Peyer's patch (tissue), 4 donors: ENCODE measurements around the gene POPDC2. TPM values are rescaled to one million over a fixed set of nuclear protein-coding genes. Genes with fewer than 3 reads are reported as not detected.

Experiments used
- DNase-seq, 3 donors: peaks; one replicate each; pipeline ENCODE4 v3.0.0-alpha.2; 2017 to 2019
- H3K27ac ChIP-seq, 4 donors: fragments of 200-600 bp; sonication (generic); one replicate each; pipeline ENCODE4 v1.5.1; 2016 to 2019
- H3K27me3 ChIP-seq, 2 donors: fragments of 200-600 bp; sonication (generic); one replicate each; pipeline ENCODE4 v1.5.1; 2019
- H3K36me3 ChIP-seq, 3 donors: fragments of 200-600 bp; sonication (generic); one replicate each; pipeline ENCODE4 v1.5.1; 2016 to 2019
- H3K4me1 ChIP-seq, 4 donors: fragments of 200-600 bp; sonication (generic); one replicate each; pipeline ENCODE4 v1.5.1; 2016 to 2019
- H3K4me3 ChIP-seq, 4 donors: fragments of 200-600 bp; sonication (generic); 1 replicate in 3 of 4; 2 replicates in 1 of 4; pipeline ENCODE4 v1.5.1; 2016 to 2019; ENCODE audit warnings: mild to moderate bottlenecking in 1 of 4
- H3K9me3 ChIP-seq, 4 donors: fragments of 200-600 bp; sonication (generic); one replicate each; pipeline ENCODE4 v1.5.1; 2016 to 2019; ENCODE audit warnings: mild to moderate bottlenecking in 1 of 4
- POLR2A ChIP-seq, 2 donors: fragments of 450-650 bp; IDR thresholded peaks; one replicate each; pipeline ENCODE4 v1.5.1; 2017; ENCODE audit warnings: antibody characterized with exemption in 2 of 2, mild to moderate bottlenecking in 2 of 2, moderate library complexity in 2 of 2
- total RNA-seq, 4 donors: library from RNA; depleted of rRNA; stranded (reverse); fragments of >200 nt; gene quantifications; one replicate each; pipeline ENCODE4 v1.1.0, GENCODE V29; 2016
- TF ChIP-seq, protein P1 (sequence below), 6 experiments: fragments of 450-650 bp in 4 of 6; fragments of 200-600 bp in 2 of 6; sonication (generic) in 1 of 6; IDR thresholded peaks; one replicate each; pipeline ENCODE4 v1.5.1; 2017 to 2019; ENCODE audit warnings: antibody characterized with exemption in 6 of 6, mild to moderate bottlenecking in 3 of 6, moderate library complexity in 1 of 6

The POPDC2 gene
- total RNA-seq, 4 donors from 2014 or later: 3.0 to 8.3 (median 6.3) TPM

DNA sequence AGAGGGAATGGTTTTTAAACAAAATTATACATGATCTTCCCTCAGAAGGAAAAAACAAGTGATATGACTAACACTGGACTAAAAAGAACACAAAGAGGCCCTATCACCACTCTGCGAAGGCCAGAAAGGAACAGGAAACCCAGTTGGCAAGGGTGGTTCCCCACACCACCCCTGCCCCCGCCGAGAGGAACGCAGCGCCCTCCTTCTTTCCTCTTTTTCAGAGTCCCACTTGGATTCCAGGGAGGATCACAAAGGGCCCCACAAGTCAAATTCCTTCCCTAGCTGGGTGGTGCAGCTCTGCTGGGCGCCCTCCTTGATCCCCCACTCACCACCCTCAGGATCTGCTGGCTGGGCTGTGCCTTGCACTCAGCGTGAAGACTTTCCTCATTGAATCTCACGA is 32.9 kb downstream of the POPDC2 start:
- Histone ChIP-seq H3K36me3 (no peaks in the 10 kb centered on the region), H3K27ac (peak overlapping the region in 1 of 4 donors; percentile 29), H3K4me3 (no peak overlapping the region), H3K9me3 (no peaks in the 10 kb centered on the region), H3K4me1 (peaks cover 0 to 7% (median 0%) of the 10 kb centered on the region in 4 donors), H3K27me3 (no peaks in the 10 kb centered on the region)
- peak in 2 of 3 donors; percentile 50 to 61 for DNase-seq
- no peak for TF ChIP-seq POLR2A (IDR thresholded peaks at IDR 0.05)
- TF ChIP-seq, protein P1, sequence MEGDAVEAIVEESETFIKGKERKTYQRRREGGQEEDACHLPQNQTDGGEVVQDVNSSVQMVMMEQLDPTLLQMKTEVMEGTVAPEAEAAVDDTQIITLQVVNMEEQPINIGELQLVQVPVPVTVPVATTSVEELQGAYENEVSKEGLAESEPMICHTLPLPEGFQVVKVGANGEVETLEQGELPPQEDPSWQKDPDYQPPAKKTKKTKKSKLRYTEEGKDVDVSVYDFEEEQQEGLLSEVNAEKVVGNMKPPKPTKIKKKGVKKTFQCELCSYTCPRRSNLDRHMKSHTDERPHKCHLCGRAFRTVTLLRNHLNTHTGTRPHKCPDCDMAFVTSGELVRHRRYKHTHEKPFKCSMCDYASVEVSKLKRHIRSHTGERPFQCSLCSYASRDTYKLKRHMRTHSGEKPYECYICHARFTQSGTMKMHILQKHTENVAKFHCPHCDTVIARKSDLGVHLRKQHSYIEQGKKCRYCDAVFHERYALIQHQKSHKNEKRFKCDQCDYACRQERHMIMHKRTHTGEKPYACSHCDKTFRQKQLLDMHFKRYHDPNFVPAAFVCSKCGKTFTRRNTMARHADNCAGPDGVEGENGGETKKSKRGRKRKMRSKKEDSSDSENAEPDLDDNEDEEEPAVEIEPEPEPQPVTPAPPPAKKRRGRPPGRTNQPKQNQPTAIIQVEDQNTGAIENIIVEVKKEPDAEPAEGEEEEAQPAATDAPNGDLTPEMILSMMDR (IDR thresholded peaks at IDR 0.05): no peak

DNA sequence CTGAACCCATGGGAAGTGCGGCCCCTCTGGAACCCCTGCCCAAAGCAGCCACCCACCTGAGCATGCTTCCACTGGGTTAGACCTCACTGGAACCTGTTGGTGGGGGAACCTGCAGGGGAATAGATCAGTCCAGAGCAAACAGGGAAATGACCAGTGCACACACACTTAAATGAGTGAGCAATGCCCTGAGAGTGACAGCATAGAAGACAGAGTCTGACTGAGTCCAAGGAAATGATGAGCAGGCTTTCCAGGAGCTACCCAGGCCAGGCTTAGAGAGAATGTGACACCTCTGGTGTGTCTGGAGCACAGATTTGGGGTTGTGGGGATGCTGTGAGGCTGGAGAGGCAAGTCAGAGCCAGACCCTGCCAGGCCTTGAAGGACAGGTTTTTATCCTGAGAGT is 34.2 kb downstream of the POPDC2 start:
- no peak overlapping the region for H3K4me3 ChIP-seq
- no peak for TF ChIP-seq POLR2A (IDR thresholded peaks at IDR 0.05)
- TF ChIP-seq, protein P1 (IDR thresholded peaks at IDR 0.05): no peak
- H3K4me1 ChIP-seq: peaks cover 0 to 7% (median 0%) of the 10 kb centered on the region in 4 donors
- DNase-seq: no peak
- H3K27me3 ChIP-seq: no peaks in the 10 kb centered on the region
- H3K27ac ChIP-seq: no peak overlapping the region
- no peaks in the 10 kb centered on the region for H3K9me3 ChIP-seq
- no peaks in the 10 kb centered on the region for H3K36me3 ChIP-seq

DNA sequence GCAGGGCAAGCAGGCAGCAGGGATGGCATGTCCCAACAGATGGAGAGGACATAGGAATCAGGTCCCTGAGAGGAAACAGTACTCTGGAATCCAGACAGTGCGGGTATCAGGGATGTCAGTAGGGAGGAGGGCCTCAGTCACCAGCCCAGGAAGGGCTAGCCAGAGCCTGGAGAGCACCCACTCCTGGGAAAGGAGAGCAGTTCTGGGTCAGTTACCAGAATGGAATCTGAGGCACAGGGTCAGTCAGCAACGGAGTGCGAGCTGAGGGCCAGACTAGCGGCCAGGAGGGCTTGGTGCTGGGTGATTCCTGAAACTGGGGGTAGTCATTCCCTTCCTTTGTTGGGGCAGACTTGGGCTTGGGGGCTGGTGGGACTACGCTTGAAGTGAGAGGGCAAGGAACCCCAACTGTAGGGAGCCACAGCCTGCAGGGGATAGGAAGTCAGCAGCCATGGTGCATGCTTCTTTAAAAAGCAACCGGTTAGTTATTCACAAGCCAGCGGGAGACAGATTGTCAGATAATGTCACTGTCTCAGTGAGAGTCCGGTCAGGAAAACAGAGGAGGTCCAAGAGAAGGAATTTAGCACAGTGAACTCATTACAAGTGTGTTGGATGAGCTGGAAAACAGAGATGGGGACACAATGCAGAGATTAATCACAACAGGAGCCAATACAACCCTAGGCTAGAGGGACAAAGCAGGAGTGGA is 34.8 kb downstream of the POPDC2 start:
- H3K9me3 ChIP-seq: no peaks in the 10 kb centered on the region
- no peaks in the 10 kb centered on the region for H3K27me3 ChIP-seq
- TF ChIP-seq POLR2A (IDR thresholded peaks at IDR 0.05): no peak
- TF ChIP-seq, protein P1 (IDR thresholded peaks at IDR 0.05): no peak
- no peaks in the 10 kb centered on the region for H3K36me3 ChIP-seq
- no peak for DNase-seq
- H3K4me1 ChIP-seq: peaks cover 0 to 7% (median 0%) of the 10 kb centered on the region in 4 donors
- H3K4me3 ChIP-seq: no peak overlapping the region
- H3K27ac ChIP-seq: no peak overlapping the region

DNA sequence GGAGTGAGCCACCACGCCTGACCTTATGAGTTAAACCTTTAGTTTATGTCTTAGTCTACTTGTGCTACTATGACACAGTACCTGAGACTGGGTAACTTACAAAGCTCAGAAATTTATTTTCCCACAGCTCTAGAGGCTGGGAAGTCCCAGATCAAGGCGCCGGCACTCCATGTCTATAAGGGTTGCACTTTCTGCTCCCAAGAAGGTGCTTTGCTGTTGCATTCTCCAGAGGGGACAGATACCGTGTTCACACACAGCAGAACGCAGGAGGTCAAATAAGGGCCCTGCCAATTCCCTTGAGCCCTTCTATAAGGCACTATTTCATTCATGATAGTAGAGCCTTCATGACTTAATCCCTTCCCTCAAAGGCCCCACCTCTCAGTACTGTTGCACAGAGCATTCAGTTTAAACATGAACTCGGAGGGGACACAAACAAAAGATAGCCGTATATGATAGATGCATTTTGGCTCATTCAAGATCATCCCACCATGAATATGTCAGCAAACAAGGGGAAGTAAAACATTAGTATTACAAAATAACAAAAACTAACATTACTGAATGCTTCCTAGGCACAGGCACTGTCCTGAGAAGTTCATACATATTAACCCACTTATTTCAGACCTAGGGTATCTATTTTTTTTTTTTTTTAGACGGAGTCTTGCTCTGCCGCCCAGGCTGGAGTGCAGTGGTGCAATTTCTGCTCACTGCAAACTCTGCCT is 36.2 kb downstream of the POPDC2 start:
- Histone ChIP-seq H3K27me3 (no peaks in the 10 kb centered on the region), H3K4me3 (no peak overlapping the region), H3K4me1 (peaks cover 0 to 7% (median 0%) of the 10 kb centered on the region in 4 donors), H3K9me3 (no peaks in the 10 kb centered on the region), H3K27ac (no peak overlapping the region), H3K36me3 (no peaks in the 10 kb centered on the region)
- DNase-seq: no peak
- TF ChIP-seq, protein P1 (IDR thresholded peaks at IDR 0.05): no peak
- TF ChIP-seq POLR2A (IDR thresholded peaks at IDR 0.05): no peak

DNA sequence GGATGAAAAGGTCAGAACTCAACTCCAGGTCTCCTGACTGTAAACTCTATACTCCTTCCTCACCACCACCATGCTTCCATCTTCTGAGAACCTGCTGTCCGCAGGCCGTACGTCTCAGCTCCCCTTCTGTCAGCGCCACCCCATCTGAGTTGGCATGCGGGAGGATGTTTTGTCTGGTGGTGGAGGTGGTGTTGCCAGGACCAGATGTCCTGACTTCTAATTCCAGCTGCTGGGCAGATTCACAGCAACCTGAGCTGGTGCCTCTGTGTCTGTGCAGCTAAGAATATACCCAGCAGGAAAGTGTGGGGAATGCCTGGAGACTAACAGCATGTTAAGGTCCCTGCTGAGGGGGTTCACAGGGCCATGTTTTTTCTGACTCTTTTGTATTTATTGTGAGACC is 39.5 kb downstream of the POPDC2 start:
- TF ChIP-seq POLR2A (IDR thresholded peaks at IDR 0.05): no peak
- TF ChIP-seq, protein P1 (IDR thresholded peaks at IDR 0.05): no peak
- no peak overlapping the region for H3K4me3 ChIP-seq

More for the DNA sequence above, 39.5 kb downstream of the POPDC2 start:
- Histone ChIP-seq H3K27ac (no peak overlapping the region), H3K9me3 (no peaks in the 10 kb centered on the region), H3K36me3 (no peaks in the 10 kb centered on the region), H3K27me3 (no peaks in the 10 kb centered on the region), H3K4me1 (no peaks in the 10 kb centered on the region)
- no peak for DNase-seq
